UCSD-AML1 (cell line): ENCODE results near the gene CUL9.

Experiments
- DNase-seq: peaks from one replicate; lab custom pipeline; 2025; ENCODE audit not compliant: unreplicated experiment; lab: John Stamatoyannopoulos, UW

Gene CUL9

GRCh38 chr6:43269273-43270007, 87.4 kb downstream of the CUL9 start:
- DNase-seq = no peak

DNA sequence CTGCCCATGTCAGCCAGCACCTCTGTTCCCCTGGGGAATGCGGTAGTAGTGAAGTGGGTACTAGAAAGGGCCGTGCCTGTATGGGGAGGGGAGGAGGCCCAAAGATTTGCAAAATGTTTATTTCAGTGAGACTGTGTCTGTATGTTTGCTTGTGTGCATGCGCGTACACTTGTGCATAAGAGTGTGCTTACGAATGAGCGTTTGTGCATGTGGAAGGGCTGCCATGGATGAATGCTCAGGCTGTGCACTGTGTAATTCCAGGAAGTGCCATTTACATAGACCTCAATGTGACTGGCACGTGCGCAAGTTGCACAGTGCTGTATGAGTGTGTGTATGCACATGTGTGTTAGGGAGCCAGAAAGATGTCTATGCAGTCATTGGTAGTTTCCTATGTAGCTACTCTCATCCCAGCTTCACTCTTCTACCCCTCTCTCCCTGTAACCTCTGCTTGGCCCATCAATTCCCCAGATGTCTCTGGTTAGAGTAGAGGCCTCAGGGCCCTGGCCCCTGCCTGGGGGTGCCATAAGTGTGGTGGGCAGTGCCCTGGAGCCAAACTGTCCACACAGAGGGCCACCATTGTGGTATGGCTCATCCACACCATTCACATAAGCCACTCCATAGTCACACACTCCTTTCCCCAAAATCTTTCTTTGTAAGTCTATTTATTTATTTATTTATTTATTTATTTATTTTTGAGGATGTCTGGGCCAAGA, 89.3 kb downstream of the CUL9 start:
- DNase-seq = no peak

DNA sequence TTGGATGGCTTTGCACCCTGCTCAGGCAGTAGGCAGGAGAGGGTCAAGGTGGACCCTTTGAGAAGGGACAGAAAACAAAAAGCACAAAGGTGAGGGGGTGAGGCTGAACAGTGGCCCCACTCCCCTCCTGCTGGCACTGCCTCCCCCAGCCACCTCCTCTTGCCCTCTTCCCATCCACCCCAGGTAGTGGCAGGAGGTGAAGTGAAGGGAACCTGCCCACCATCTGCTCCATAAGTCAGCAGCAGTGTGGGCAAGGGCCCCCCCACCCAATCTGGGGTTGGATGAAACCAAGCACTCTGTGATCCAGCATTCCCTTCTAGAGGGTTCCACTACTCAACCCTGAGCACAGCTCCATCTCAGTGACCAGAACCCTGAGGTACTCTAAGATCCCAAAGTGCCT, 89.9 kb downstream of the CUL9 start:
- DNase-seq = no peak

DNA sequence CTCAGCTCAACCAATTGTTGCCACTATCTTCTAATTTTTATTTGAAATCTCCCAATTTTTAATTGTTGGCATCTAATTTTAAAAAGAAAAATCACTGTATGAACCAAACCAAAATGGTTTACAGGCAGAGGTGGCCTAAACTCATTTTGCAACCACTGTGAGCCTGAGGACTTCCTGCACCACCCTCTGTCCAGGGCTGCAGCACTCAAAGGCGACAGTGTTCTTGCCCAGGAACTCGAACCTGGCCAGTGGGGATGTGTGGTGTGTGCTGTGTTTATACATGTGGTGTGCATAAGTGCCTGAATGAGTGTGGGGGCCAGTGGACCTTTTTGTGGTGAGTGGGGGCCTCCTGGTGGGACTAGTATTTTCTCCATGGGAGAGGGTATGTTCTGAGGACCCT, 91.7 kb downstream of the CUL9 start:
- no peak for DNase-seq
